Measurements from ENCODE around the gene WDR26.
"Not testable (repeated sequence)": the region's sequence is repeated elsewhere in the genome, so short reads cannot be mapped to it uniquely, and the experiment has no call there.

WDR26 gene

DNA sequence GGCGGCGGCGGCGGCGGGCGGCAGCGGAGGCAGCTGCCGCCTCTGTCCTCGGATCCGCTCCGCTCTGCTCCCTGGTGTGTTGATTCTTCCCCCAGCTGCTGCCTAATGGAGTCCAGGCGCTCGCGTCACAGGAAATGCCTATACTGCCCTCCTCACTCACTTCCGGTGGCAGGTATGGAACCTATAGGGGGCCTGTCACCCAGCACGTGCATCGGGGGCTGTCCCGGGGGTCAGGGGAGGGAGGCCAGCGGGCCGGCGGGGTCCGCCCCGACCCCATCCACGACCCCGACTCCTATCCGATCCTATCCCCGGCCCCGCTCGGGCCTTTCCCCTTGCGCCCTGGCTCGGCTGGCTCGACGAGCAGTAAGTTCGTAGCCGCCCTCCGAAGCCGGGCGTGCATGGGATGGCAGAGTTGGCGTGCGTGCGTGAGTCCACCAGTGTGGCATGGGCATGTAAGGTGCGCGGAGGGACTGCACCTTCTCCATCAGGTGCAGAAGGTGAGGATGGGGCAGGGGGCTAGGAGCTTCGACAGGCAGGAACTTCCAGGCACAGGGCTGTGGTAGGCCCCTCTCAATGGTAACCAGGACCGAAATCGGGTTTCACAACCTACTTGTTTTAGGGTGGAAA lies at the start of gene WDR26:
TSS of gene WDR26 (minus strand) at position 107 of the 627 bp plus-strand sequence.
- DNase-seq = peak; percentile 96

DNA sequence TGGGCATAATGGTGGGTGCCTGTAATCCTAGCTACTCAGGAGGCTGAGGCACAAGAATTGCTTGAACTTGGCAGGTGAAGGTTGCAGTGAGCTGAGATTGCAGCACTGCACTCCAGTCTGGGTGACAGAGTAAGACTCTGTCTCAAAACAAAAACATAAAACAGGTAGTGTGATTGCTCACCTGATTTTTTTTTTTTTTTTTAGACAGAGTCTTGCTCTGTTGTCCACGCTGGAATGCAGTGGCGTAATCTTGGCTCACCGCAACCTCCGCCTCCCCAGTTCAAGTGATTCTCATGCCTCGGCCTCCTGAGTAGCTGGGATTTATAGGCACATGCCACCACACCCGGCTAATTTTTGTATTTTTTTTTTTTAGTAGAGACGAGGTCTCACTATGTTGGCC lies 48.6 kb upstream of the WDR26 start:
- not testable (repeated sequence) for DNase-seq

DNA sequence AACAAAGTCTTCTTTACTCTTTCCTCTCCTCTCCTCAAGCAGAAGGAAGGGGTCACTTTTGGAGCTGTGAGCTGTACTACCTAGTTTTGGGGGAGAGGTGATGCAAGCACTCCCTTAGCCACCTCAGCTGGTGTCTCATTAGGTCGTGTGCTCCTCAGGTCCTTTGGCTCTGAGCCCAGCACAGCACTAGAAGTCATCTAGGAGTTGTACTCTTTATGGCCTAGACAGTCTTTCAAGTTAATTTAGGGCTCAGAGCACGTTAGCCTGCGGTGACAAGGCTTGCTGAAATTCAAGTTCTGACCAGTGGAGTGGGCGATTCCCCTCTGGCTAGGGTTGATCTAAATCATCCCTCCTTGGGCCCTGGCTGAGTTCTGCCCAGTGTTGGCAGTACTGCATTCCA lies 48.0 kb upstream of the WDR26 start:
- peak; percentile 25 for DNase-seq

- DNase-seq = no peak
These were observed 47.0 kb upstream of the WDR26 start for GRCh38 chr1:224481601-224482000.

DNA sequence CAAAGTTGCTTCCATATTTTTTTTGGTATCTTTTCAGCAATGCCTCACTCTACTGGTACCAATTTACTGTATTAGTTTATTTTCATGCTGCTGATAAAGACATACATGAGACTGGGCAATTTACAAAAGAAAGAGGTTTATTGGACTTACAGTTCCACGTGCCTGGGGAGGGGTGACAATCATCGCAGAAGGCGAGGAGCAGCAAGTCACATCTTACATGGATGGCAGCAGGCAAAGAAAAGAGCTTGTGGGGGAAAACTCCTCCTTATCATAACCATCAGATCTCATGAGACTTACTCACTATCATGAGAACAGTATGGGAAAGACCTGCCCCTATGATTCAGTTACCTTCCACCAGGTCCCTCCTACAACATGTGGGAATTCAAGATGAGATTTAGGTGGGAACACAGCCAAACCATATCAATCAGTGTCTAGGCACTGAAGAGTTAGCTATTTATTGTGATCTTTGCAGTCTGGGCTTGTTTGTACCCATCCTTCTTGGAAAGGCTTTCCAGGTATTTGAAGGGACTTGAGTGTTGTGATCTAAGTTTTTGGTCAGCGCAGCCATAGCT lies 46.4 kb upstream of the WDR26 start:
- DNase-seq = not testable (repeated sequence)

DNA sequence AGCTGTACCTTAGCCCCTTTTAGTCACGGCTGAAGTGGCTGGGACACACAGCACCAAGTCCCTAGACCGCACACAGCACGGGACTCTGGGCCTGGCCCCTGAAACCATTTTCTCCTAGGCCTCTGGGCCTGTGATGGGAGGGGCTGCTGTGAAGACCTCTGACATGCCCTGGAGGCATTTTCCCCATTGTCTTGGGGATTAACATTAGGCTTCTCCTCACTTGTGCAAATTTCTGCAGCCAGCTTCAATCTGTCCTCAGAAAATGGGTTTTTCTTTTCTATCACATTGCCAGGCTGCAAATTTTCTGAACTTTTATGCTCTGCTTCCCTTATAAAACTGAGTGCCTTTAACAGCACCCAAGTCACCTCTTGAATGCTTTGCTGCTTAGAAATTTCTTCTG lies 45.6 kb upstream of the WDR26 start:
- DNase-seq = not testable (repeated sequence)

DNA sequence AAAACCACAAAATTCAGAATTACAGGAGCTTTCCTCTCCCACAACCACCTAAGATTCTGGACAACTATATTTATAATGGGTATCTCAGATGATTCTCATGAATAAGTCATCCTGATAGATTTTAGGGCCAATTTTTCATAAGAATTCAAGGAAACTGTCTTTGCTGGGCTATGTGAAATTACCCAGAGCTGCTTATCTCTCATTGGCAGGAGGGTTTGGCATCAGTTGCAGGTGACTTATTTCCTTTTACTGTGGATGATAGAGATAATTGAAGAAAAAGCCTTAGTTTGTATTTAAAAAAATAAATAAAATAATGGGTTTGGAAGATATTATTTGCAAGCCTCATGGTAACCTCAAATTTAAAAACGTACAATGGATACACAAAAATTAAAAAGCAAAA lies 38.2 kb upstream of the WDR26 start:
- DNase-seq = peak; percentile 65

GRCh38 chr1:224466154-224466553 lies 31.6 kb upstream of the WDR26 start:
- no peak for DNase-seq

DNA sequence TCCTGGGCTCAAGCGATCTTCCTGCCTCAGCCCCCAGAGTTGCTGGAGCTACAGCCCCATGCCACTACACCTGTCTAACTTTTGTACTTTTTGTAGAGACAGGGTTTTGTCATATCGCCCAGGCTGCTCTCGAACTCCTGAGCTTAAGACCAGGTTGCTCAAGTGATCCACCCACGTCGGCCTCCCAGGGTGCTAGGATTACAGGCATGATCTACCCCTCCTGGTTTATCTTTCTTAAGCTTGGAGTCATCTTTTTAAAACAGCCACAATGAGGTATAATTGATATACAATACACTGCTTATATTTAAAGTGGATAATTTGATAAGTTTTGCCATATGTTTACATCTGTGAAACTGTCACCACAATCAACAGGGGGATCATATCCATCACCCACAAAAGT lies 25.4 kb upstream of the WDR26 start:
- no peak for DNase-seq

- peak; percentile 71 for DNase-seq
These were observed 24.4 kb upstream of the WDR26 start for GRCh38 chr1:224458996-224459395.

DNA sequence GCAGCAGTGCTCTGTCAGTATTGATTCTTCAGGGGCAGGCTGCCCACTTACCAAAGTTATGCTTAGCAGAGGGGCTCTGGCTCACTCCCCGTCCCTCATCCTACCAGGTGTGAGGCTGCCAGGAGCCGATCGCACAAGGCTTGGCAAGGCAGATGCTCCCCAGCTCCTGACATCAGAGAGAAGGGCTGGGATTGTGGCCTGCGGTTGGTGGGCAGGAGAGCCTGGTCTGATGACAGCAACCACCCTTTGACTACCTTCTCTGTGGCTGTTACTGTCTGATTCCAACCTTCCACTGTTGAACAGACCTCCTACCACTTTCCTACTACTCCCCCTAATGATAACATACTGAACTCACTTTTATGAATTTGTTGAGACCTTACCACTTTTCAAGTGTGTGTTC lies 23.7 kb upstream of the WDR26 start:
- DNase-seq = no peak

DNA sequence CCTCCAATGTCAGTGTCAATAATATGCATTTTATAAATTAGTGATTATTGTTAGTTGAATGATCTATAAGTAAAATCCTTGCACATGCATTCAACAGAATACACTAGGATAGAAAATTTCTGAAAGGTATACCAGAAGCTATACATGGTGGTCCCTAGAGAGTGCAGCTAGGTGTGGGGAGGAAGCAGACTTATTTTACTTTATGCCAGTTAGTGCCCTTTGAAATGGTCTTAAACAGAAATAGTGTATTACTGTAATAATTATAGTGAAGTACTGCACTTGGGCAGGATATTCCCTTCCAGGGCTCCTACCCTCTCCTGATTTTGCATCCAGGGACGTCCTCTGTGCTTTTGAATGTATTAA lies 23.2 kb upstream of the WDR26 start:
- DNase-seq = no peak

DNA sequence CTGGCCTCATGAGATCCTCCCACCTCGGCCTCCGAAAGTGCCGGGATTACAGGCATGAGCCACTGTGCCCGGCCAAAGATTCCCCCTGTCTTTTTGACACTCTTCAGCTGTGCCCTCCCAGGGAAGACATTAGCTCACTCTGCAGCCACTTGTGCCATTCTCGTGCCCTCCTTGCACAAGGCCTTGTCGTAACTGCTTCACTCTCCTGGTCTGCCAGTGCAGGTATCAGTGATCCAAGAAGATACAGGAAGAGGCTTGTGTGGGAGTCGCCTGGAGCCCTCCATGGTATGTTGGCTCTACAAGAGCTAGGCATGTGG lies 22.0 kb upstream of the WDR26 start:
- DNase-seq = no peak

- DNase-seq = no peak
These were observed 19.9 kb upstream of the WDR26 start for GRCh38 chr1:224454402-224455055.

GRCh38 chr1:224450561-224451350 lies 16.2 kb upstream of the WDR26 start:
- no peak for DNase-seq

DNA sequence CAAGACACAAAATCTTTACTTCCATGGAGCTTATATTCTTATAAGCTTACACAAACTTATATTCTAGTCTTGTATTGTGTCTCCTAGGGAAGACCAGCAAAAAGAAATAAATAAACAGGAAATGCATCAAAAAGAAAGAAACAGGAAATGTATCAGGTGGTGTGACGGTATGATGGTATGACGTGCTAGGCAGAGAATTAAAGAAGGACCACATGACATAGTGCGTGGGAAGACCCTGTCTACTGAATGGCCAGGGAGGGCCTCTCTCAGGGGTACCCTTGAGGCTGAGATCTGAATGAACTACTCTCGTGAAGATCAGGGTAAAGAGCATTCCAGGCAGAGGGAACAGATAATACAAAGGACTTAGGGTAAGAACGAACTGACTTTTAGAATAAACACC lies 15.6 kb upstream of the WDR26 start:
- no peak for DNase-seq

GRCh38 chr1:224448453-224449017 lies 13.9 kb upstream of the WDR26 start:
- no peak for DNase-seq

DNA sequence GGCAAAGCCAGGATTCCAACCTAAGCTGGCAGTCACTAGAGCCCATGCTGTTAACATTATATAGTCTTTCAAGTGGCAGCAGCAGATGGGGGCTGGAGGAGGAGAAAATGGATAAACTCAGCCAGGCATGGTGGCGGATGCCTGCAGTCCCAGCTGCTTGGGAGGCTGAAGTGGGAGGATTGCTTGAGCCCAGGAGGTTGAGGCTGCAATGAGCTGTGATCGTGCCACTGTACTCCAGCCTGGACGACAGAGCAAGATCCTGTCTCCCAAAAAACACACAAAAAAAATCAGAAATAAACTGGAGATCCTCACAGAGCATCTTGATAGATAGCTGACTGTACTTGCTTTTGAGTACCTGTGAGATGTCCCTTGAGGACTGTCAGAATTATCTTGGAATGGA lies 13.4 kb upstream of the WDR26 start:
- DNase-seq = no peak

DNA sequence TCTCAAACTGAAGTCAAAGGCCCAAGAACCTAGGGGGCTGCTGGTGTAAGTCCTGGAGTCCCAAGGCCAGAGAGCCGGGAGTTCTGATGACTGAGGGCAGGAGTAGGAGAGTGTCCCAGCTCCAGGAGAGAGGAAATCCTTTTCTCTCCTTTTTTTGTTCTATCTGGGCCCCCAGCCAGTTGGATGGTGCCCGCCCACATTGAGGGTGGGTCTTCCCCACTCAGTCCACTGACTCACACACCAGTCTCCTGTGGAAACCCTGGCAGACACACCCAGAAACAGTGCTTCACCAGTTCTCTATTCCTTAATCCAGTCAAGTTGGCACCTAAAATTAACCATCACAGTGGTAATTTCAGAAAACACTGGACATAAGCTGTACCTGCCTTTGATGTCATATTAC lies 12.7 kb upstream of the WDR26 start:
- no peak for DNase-seq

DNA sequence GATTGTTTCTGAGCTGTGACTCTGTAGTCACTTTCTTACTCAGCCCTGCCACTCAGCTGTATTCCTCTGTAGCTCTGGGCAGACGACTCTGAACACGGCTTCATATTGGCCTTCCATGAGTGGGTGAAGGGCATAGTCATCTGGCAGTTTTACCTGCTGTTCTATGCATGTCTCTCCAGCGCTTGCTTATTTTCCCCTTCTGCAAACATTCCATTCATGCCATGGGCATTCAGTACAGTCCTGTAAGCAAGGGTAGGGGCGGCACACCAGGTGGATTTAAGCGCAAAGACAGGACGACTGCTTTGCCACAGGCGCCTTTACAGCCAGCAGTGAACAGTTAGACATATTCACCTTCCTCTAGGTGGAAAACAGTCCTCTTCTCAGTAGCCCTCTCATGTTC lies 4.4 kb upstream of the WDR26 start:
- no peak for DNase-seq

DNA sequence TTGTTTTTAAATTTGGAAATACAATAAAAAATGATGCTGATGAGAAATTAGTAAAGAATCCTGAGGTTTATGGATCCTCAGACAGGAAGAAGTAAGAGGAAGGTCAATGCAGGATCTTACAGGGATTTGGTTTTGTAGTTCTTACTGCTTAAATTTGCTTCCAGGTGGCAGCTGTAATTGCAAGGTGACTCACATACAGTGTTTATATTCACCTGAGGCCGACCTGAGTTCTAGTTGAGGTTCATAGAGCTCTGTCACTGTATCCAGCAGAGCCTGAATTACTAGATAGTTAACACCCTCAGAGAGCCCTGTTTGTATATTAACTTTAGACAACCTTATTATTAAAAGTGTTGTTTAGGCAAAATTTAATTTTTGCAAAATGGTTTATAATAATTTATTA lies 1.4 kb upstream of the WDR26 start:
- no peak for DNase-seq

DNA sequence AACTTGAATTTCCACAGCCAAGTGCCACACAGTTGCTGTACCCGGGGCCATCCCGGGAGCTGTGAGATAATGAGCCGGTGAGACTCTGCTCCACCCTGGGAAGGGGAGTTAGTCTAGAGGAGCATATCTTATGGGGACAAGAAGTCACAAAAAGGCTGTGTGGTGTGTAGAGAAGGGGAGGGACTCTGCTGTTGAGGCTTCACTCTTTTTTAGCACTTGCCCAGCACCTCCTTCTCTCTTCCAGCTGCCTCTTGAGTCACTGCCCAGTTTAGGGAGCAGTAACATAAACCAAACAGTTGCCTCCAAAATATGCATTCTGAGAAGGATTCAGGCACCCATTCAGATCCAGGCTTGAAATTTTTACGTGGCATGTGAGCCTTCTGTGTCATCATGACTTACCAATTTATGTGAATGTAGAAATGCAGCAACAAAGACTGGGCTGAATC lies 744 bp upstream of the WDR26 start:
- DNase-seq = peak; percentile 72

All from hematopoietic multipotent progenitor cell treated with erythropoietin and hydrocortisone succinate and interleukin-3 and kit ligand, for 4 days (in vitro differentiated cells).